Heart right ventricle (tissue), 16 donors: Measurements from ENCODE around the gene TRPC6. TPM values are rescaled to one million over a fixed set of nuclear protein-coding genes. Genes with fewer than 3 reads are reported as not detected.

ENCODE experiments used
- ATAC-seq, 8 donors: fragments of 200-7000 bp; cut with Tn5 transposase; one replicate each; pipeline ENCODE4 v1.9.1; 2020; ENCODE audit warnings: mild to moderate bottlenecking in 8 of 8, moderate library complexity in 8 of 8, moderate number of reproducible peaks in 1 of 8
- DNase-seq, 2 donors: peaks; one replicate each; pipeline ENCODE4 v3.0.0-alpha.2; 2020
- H3K27ac ChIP-seq, 10 donors: fragments of 200-600 bp; sonication (generic) in 2 of 10; one replicate each; pipeline versions ENCODE4 v1.5.0 to v1.8.0; 2020 to 2022; ENCODE audit warnings: mild to moderate bottlenecking in 3 of 10
- H3K27me3 ChIP-seq, 7 donors: fragments of 200-600 bp; one replicate each; pipeline ENCODE4 v1.8.0; 2021 to 2022; ENCODE audit warnings: mild to moderate bottlenecking in 2 of 7
- H3K36me3 ChIP-seq, 9 donors: fragments of 200-600 bp; sonication (generic) in 1 of 9; one replicate each; pipeline versions ENCODE4 v1.5.0 to v1.8.0; 2020 to 2022; ENCODE audit warnings: mild to moderate bottlenecking in 2 of 9
- H3K4me1 ChIP-seq, 9 donors: fragments of 200-600 bp; sonication (generic) in 1 of 9; one replicate each; pipeline versions ENCODE4 v1.5.0 to v1.8.0; 2020 to 2022; ENCODE audit warnings: mild to moderate bottlenecking in 4 of 9
- H3K4me3 ChIP-seq, 10 donors: fragments of 200-600 bp; sonication (generic) in 2 of 10; one replicate each; pipeline versions ENCODE4 v1.5.0 to v1.8.0; 2020 to 2022; ENCODE audit warnings: mild to moderate bottlenecking in 7 of 10, moderate library complexity in 2 of 10
- H3K9me3 ChIP-seq, 11 donors: fragments of 200-600 bp in 10 of 11; sonication (generic) in 2 of 11; one replicate each; pipeline versions ENCODE4 v1.5.0 to v1.8.0; 2013 to 2022; ENCODE audit warnings: mild to moderate bottlenecking in 2 of 11, control low read depth in 1 of 11, moderate library complexity in 1 of 11
- CTCF ChIP-seq, 9 donors: fragments of 200-600 bp; sonication (generic) in 2 of 9; IDR thresholded peaks; one replicate each; pipeline versions ENCODE4 v1.5.0 to v1.8.0; 2021 to 2022; ENCODE audit warnings: antibody characterized with exemption in 9 of 9, mild to moderate bottlenecking in 5 of 9, moderate library complexity in 1 of 9
- WGBS, 2 donors: extraction: QIAGEN DNeasy Blood & Tissue Kit; methylation state at CpG; one replicate each; pipeline ENCODE4 v1.1.7; 2013; ENCODE audit warnings: inconsistent platforms in 1 of 2; 5-methylcytosine and 5-hydroxymethylcytosine counted together
- intact Hi-C, 10 donors: fragments of 100-400 bp; cut with DNase I; formaldehyde crosslinking; loops; one replicate each; pipeline versions ENCODE4 v1.11.1 to v1.14.2; 2022
- long read RNA-seq, 3 donors: library from polyadenylated mRNA; unstranded; transcript quantifications; one replicate each; pipeline ENCODE4 v2.0.0, GENCODE V29; 2020 to 2021
- polyA plus RNA-seq, 2 donors: library from polyadenylated mRNA; stranded (reverse); fragments of 200-250 nt; gene quantifications; one replicate each; pipeline ENCODE4 v1.2.3, GENCODE V29; 2013
- total RNA-seq, 10 donors: library from RNA; stranded (reverse); fragmentation: NEBNext Ultra II Directional in 3 of 10; extraction: Animal tissue kit (Norgen Biotek cat#: 25700) in 3 of 10; gene quantifications; one replicate each; pipeline versions ENCODE4 v1.2.1 to v1.2.4, GENCODE V29; 2021 to 2023
- donor health status: Arrhythmogenic right ventricular cardiomyopathy.
- donor health status: ischemic (EF 13 %, LVEDD 7.1; RV severe dilation, severe dysfunction).
- donor health status: healthy with polysubstance abuse.
- donor health status: DM: no; HTN: yes; CAD: no.
- donor health status: DM: no; HTN: no; CAD: no.
- donor health status: ischemic (EF 25% LVEDD 6.9; RV normal size, moderate dysfunction).
- donor health status: ischemic (EF 25% LVEDD 5.7; RV mildly dilated, moderate dysfunction).
- donor health status: healthy.
- donor health status: DM: yes; HTN: yes; CAD: no.
- donor health status: Ischemic cardiomyopathy.
- donor health status: ischemic (EF 35%, LVEDD 5.7; RV mildly dilated, moderate dysfunction).
- donor health status: nonischemic (EF 11% LVEDD 7.7; RV severe dilation, severe dysfunction).
- donor health status: DM: yes; HTN: yes; CAD: no.
- donor health status: PGD.
- donor health status: ischemic (EF 29% LVEDD 5.4; RV normal size, mild dysfunction).
- donor health status: nonischemic (EF 23%, LVEDD 6.1; RV moderate dilation, normal function).

Gene TRPC6
- total RNA-seq, result 1 to 10 TPM in 2 of 10 donors, under 1 TPM in 8; 0.14 to 1.4 (median 0.51) TPM
- polyA plus RNA-seq, result under 1 TPM; 0.37 to 0.43 TPM
- long read RNA-seq, donor 1, result 0 reads
- long read RNA-seq, donor 2, result 0 reads
- long read RNA-seq, donor 3, partial matches to known transcripts, result 0 of 1 reads
- long read RNA-seq, donor 3, other reads (novel, unspliced or antisense), result 1 of 1 reads

- peaks cover 0 to 8% (median 0%) of the 10 kb centered on the region in 9 donors for H3K4me1 ChIP-seq
- 1 to 2% methylated on average over 74 of the region's 74 CpGs for WGBS, 2 donors
- no peaks in the 10 kb centered on the region for H3K36me3 ChIP-seq
- peaks cover 0 to 14% (median 0%) of the 10 kb centered on the region in 11 donors for H3K9me3 ChIP-seq
- ATAC-seq (peak; percentile 50 to 78 (median 68)), DNase-seq (peak in 1 of 2 donors; percentile 33)
- no peak for TF ChIP-seq CTCF (IDR thresholded peaks at IDR 0.05)
- peak within 1 kb of the TSS; percentile 18 to 64 (median 56) for H3K4me3 ChIP-seq
- peak within 1 kb of the TSS in 8 of 10 donors; percentile 44 to 65 (median 59) for H3K27ac ChIP-seq
- peaks cover 4 to 45% (median 36%) of the 10 kb centered on the region in 7 donors for H3K27me3 ChIP-seq
- intact Hi-C loops, result no loop called here
Measured at GRCh38 chr11:101583251-101584128, at the start of gene TRPC6. Gene TRPC6, minus strand, starts transcription at chr11:101584007. Its CDS starts 504 bp downstream, at chr11:101583503.

GRCh38 chr11:101620026-101620425, 36.2 kb upstream of the TRPC6 start:
- no peak for TF ChIP-seq CTCF (IDR thresholded peaks at IDR 0.05)
- no peaks in the 10 kb centered on the region for H3K4me1 ChIP-seq

GRCh38 chr11:101618709-101619108, 34.9 kb upstream of the TRPC6 start:
- WGBS, 2 donors, result 91 to 96% methylated on average over 2 of the region's 2 CpGs
- Histone ChIP-seq H3K4me3 (no peak overlapping the region), H3K27me3 (peaks cover 0 to 4% (median 0%) of the 10 kb centered on the region in 7 donors), H3K36me3 (no peaks in the 10 kb centered on the region), H3K9me3 (no peaks in the 10 kb centered on the region), H3K4me1 (no peaks in the 10 kb centered on the region), H3K27ac (no peak overlapping the region)
- intact Hi-C loops, result no loop called here
- DNase-seq (no peak), ATAC-seq (no peak)
- TF ChIP-seq CTCF (IDR thresholded peaks at IDR 0.05), result no peak

More at GRCh38 chr11:101620026-101620425, 36.2 kb upstream of the TRPC6 start:
- Histone ChIP-seq H3K36me3 (no peaks in the 10 kb centered on the region), H3K9me3 (no peaks in the 10 kb centered on the region), H3K27me3 (peaks cover 0 to 4% (median 0%) of the 10 kb centered on the region in 7 donors), H3K4me3 (no peak overlapping the region), H3K27ac (no peak overlapping the region)
- ATAC-seq (no peak), DNase-seq (no peak)
- intact Hi-C loops, result no loop called here
- 27 to 38% methylated on average over 3 of the region's 3 CpGs for WGBS, 2 donors

GRCh38 chr11:101617735-101618332, 34.0 kb upstream of the TRPC6 start:
- DNase-seq (no peak), ATAC-seq (no peak)
- no peaks in the 10 kb centered on the region for H3K36me3 ChIP-seq
- no peak overlapping the region for H3K27ac ChIP-seq
- H3K4me1 ChIP-seq, result no peaks in the 10 kb centered on the region
- TF ChIP-seq CTCF (IDR thresholded peaks at IDR 0.05), result no peak
- no peaks in the 10 kb centered on the region for H3K9me3 ChIP-seq
- H3K4me3 ChIP-seq, result no peak overlapping the region
- intact Hi-C loops, result no loop called here
- 39% methylated on average over 6 of the region's 6 CpGs for WGBS, 2 donors
- peaks cover 0 to 4% (median 0%) of the 10 kb centered on the region in 7 donors for H3K27me3 ChIP-seq
